ENCODE data around the gene MYO7A.

MYO7A gene

DNA sequence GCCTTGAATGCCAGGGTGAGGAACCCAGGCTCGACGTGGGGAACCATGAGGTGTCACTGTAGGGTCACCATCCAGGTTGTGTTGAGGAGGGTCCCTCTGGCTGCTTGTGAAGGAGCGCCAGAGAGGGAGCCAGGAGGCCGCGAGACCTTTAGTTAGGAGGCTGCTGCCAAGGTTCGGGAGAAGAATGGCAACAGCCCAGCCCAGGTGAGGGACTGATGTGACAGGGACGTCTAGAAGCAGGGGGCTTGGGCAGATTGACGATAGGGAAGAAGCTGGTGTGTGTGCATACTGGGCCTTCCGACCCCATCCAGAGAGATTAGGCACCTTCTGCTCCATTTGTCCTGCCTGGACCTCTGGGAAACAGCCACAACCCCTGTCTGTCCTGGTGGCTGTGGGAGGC is 49.0 kb downstream of the MYO7A start:
- TF ChIP-seq, protein P1, sequence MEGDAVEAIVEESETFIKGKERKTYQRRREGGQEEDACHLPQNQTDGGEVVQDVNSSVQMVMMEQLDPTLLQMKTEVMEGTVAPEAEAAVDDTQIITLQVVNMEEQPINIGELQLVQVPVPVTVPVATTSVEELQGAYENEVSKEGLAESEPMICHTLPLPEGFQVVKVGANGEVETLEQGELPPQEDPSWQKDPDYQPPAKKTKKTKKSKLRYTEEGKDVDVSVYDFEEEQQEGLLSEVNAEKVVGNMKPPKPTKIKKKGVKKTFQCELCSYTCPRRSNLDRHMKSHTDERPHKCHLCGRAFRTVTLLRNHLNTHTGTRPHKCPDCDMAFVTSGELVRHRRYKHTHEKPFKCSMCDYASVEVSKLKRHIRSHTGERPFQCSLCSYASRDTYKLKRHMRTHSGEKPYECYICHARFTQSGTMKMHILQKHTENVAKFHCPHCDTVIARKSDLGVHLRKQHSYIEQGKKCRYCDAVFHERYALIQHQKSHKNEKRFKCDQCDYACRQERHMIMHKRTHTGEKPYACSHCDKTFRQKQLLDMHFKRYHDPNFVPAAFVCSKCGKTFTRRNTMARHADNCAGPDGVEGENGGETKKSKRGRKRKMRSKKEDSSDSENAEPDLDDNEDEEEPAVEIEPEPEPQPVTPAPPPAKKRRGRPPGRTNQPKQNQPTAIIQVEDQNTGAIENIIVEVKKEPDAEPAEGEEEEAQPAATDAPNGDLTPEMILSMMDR (conservative IDR thresholded peaks at IDR 0.05; ENCODE audit: low read depth, low read length) = no peak
- H3K4me3 ChIP-seq (ENCODE audit: low read depth, low read length) = no peak overlapping the region
- DNase-seq (ENCODE audit: low read depth) = no peak

DNA sequence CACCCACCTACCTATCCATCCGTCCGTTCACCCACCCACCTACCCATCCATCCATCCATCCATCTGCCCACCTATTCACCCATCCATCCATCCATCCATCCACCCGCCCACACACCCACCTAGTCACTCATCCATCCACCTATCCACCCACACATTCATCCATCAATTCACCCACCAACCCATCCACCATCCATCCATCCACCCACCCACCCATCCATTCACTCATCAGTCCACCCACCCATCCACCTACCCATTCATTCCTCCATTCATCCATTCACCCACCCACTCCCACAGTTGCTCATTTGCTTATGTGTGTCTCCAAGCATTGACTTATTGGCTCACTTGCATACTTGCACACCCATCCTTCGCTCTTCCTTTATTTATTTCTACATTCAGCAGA is 50.1 kb downstream of the MYO7A start:
- H3K4me3 ChIP-seq (ENCODE audit: low read depth, low read length) = no peak overlapping the region
- TF ChIP-seq, protein P1 (conservative IDR thresholded peaks at IDR 0.05; ENCODE audit: low read depth, low read length) = no peak
- DNase-seq (ENCODE audit: low read depth) = no peak

DNA sequence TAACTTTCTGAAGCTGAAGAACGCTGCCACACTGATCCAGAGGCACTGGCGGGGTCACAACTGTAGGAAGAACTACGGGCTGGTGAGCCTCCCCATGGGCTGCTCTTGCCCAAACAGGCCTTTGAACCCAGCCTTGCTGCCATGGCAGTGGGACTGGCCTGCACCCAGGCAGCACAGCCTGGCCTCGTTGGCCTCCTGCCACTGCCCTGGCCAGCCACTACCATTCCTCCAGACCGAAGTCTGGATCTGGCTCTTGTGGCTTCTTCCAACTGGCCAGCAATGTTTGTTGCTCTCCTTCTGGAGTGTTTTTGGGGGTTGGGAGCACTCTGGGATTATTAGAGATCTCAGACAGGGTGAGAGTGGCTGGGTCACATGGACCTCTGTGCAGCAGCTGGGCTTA is 51.0 kb downstream of the MYO7A start:
- TF ChIP-seq, protein P1 (conservative IDR thresholded peaks at IDR 0.05; ENCODE audit: low read depth, low read length) = no peak

DNA sequence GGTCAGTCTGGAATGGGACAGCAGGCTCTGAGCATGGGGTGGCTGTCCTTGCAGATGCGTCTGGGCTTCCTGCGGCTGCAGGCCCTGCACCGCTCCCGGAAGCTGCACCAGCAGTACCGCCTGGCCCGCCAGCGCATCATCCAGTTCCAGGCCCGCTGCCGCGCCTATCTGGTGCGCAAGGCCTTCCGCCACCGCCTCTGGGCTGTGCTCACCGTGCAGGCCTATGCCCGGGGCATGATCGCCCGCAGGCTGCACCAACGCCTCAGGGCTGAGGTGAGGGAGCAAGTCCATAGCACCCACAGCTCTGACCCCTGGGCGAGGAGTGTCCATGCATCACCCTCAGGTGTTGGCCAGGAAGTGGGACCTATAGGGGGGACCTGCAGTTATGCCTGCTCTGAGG is 51.6 kb downstream of the MYO7A start:
- TF ChIP-seq, protein P1 (conservative IDR thresholded peaks at IDR 0.05; ENCODE audit: low read depth, low read length) = no peak
- no peak for DNase-seq (ENCODE audit: low read depth)
- H3K4me3 ChIP-seq (ENCODE audit: low read depth, low read length) = no peak overlapping the region

More for the DNA sequence above, 51.0 kb downstream of the MYO7A start:
- no peak for DNase-seq (ENCODE audit: low read depth)
- H3K4me3 ChIP-seq (ENCODE audit: low read depth, low read length) = no peak overlapping the region

DNA sequence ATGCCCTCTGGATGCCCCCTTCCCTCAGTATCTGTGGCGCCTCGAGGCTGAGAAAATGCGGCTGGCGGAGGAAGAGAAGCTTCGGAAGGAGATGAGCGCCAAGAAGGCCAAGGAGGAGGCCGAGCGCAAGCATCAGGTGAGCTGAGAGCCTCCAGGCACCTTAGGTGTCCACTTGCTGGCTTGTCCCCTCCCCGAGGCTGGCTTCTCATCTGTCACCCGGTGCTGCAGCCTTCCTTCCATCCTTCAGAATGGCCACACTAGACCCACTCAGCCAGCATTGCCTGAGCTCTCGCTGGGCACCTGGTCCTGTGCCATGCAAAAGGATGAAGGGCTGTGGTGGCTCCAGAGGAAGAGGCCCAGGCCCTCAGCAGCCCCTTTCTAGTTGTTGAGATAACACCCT is 52.3 kb downstream of the MYO7A start:
- DNase-seq (ENCODE audit: low read depth) = no peak
- TF ChIP-seq, protein P1 (conservative IDR thresholded peaks at IDR 0.05; ENCODE audit: low read depth, low read length) = no peak
- H3K4me3 ChIP-seq (ENCODE audit: low read depth, low read length) = no peak overlapping the region

DNA sequence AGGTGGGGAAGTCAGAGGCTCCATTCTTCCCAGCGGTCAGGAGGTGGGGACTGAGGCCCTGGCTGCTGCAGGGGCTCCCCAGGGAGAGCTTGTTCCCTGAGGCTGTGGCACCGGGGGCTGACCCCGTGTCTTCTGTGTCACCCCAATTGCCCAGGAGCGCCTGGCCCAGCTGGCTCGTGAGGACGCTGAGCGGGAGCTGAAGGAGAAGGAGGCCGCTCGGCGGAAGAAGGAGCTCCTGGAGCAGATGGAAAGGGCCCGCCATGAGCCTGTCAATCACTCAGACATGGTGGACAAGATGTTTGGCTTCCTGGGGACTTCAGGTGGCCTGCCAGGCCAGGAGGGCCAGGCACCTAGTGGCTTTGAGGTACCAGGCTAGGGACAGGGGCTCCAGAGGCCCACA is 53.2 kb downstream of the MYO7A start:
- H3K4me3 ChIP-seq (ENCODE audit: low read depth, low read length) = no peak overlapping the region
- DNase-seq (ENCODE audit: low read depth) = no peak
- TF ChIP-seq, protein P1 (conservative IDR thresholded peaks at IDR 0.05; ENCODE audit: low read depth, low read length) = no peak

DNA sequence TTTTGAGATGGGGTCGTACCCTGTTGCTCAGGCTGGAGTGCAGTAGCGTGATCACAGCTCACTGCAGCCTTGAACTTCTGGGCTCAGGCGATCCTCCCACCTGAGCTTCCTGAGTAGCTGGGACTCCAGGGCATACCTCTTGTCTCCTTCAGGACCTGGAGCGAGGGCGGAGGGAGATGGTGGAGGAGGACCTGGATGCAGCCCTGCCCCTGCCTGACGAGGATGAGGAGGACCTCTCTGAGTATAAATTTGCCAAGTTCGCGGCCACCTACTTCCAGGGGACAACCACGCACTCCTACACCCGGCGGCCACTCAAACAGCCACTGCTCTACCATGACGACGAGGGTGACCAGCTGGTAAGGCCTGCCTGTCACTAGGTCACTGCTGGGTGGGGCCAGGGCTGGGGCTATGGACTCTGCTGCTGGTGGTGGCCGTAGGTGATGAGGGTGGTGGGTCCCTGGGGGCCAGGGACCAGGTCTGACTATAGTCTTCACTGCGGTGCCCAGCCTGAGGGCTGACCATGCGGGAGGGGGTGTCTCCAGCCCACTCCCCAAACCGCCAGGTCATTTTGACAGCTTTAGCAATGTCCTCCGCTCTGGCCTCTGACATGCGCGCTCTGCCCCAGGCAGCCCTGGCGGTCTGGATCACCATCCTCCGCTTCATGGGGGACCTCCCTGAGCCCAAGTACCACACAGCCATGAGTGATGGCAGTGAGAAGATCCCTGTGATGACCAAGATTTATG is 53.9 kb downstream of the MYO7A start:
- TF ChIP-seq, protein P1 (conservative IDR thresholded peaks at IDR 0.05; ENCODE audit: low read depth, low read length) = no peak
- DNase-seq (ENCODE audit: low read depth) = no peak
- H3K4me3 ChIP-seq (ENCODE audit: low read depth, low read length) = no peak overlapping the region

Measured in choroid plexus epithelial cell (primary cell).